Stimulated activated naive CD4-positive, alpha-beta T cell (primary cell): ENCODE measurements around the gene TRAPPC13.
A peak's percentile ranks its signal among the peaks of the same experiment; 100 is the strongest.
"Not testable (repeated sequence)": the region's sequence is repeated elsewhere in the genome, so short reads cannot be mapped to it uniquely, and the experiment has no call there.

ENCODE experiments used
- DNase-seq, 6 experiments: peaks; one replicate each; lab custom pipeline; 2025; lab: John Stamatoyannopoulos, UW

TRAPPC13 gene

GRCh38 chr5:65624571-65625555 lies at the start of gene TRAPPC13, which contains the start of gene SHLD3:
TSS of gene TRAPPC13 (plus strand) at chr5:65625027. CDS start at chr5:65625061, 34 bp downstream.
TSS of gene SHLD3 (plus strand) at chr5:65625027. CDS start at chr5:65629588, 4,561 bp downstream.
- peak; percentile 83 to 99 (median 90) for DNase-seq

- no peak for DNase-seq
Measured at GRCh38 chr5:65577141-65577540, 47.7 kb upstream of the TRAPPC13 start.

- no peak for DNase-seq
Measured at GRCh38 chr5:65588694-65589093, 36.1 kb upstream of the TRAPPC13 start.

- DNase-seq = not testable (repeated sequence)
Measured at GRCh38 chr5:65601761-65602160, 23.1 kb upstream of the TRAPPC13 start.

GRCh38 chr5:65611524-65611923 lies 13.3 kb upstream of the TRAPPC13 start:
- no peak for DNase-seq

GRCh38 chr5:65612298-65612907 lies 12.4 kb upstream of the TRAPPC13 start:
- no peak for DNase-seq

- no peak for DNase-seq
Measured at GRCh38 chr5:65620021-65620420, 4.8 kb upstream of the TRAPPC13 start.

- not testable (repeated sequence) for DNase-seq
Measured at GRCh38 chr5:65621961-65622360, 2.9 kb upstream of the TRAPPC13 start.

- no peak for DNase-seq
Measured at GRCh38 chr5:65623482-65623881, 1.3 kb upstream of the TRAPPC13 start.

GRCh38 chr5:65624025-65624570 lies 729 bp upstream of the TRAPPC13 start, which contains the start of gene TRIM23:
TSS of gene TRIM23 (minus strand) at chr5:65624333. CDS start at chr5:65624274, 59 bp downstream.
- peak; percentile 83 to 99 (median 92) for DNase-seq

- DNase-seq = no peak
Measured at GRCh38 chr5:65625743-65626142, 916 bp downstream of the TRAPPC13 start.

- DNase-seq = no peak
Measured at GRCh38 chr5:65630981-65631380, 6.2 kb downstream of the TRAPPC13 start.

- DNase-seq = no peak
Measured at GRCh38 chr5:65640240-65640639, 15.4 kb downstream of the TRAPPC13 start.

- no peak for DNase-seq
Measured at GRCh38 chr5:65646938-65647337, 22.1 kb downstream of the TRAPPC13 start.

- DNase-seq = no peak
Measured at GRCh38 chr5:65647941-65648340, 23.1 kb downstream of the TRAPPC13 start.

- DNase-seq = no peak
Measured at GRCh38 chr5:65651144-65651543, 26.3 kb downstream of the TRAPPC13 start.

GRCh38 chr5:65654713-65655112 lies 29.9 kb downstream of the TRAPPC13 start:
- no peak for DNase-seq

GRCh38 chr5:65663804-65664521 lies 39.1 kb downstream of the TRAPPC13 start:
- DNase-seq = no peak

GRCh38 chr5:65668696-65669095 lies 43.9 kb downstream of the TRAPPC13 start:
- no peak for DNase-seq

- no peak for DNase-seq
Measured at GRCh38 chr5:65672796-65673195, 48.0 kb downstream of the TRAPPC13 start.

- DNase-seq = no peak
Measured at GRCh38 chr5:65674749-65675148, 49.9 kb downstream of the TRAPPC13 start.

- DNase-seq = not testable (repeated sequence)
Measured at GRCh38 chr5:65676056-65676455, 51.2 kb downstream of the TRAPPC13 start.
